Lower lobe of right lung (tissue), 2 donors: ENCODE data around the gene RPA3. TPM values are rescaled to one million over a fixed set of nuclear protein-coding genes. Genes with fewer than 3 reads are reported as not detected.

ENCODE experiments used
- ATAC-seq, 2 donors: fragments of 200-7000 bp; cut with Tn5 transposase; one replicate each; pipeline ENCODE4 v1.9.1; 2020 to 2022; ENCODE audit warnings: mild to moderate bottlenecking in 2 of 2, moderate library complexity in 2 of 2
- DNase-seq: peaks from one replicate; pipeline ENCODE4 v3.0.0-alpha.2; 2020
- H3K27ac ChIP-seq: fragments of 200-600 bp; one replicate; pipeline ENCODE4 v1.8.0; 2022
- H3K27me3 ChIP-seq: fragments of 200-600 bp; one replicate; pipeline ENCODE4 v1.8.0; 2022; ENCODE audit warnings: low read depth
- H3K36me3 ChIP-seq: fragments of 200-600 bp; one replicate; pipeline ENCODE4 v1.8.0; 2022; ENCODE audit warnings: mild to moderate bottlenecking
- H3K4me1 ChIP-seq: fragments of 200-600 bp; one replicate; pipeline ENCODE4 v1.8.0; 2022
- H3K4me3 ChIP-seq: fragments of 200-600 bp; one replicate; pipeline ENCODE4 v1.8.0; 2022; ENCODE audit warnings: mild to moderate bottlenecking
- H3K9me3 ChIP-seq: fragments of 200-600 bp; one replicate; pipeline ENCODE4 v1.8.0; 2022
- CTCF ChIP-seq: fragments of 200-600 bp; IDR thresholded peaks from one replicate; pipeline ENCODE4 v1.8.0; 2022; ENCODE audit warnings: antibody characterized with exemption, mild to moderate bottlenecking
- intact Hi-C: fragments of 100-400 bp; cut with DNase I; formaldehyde crosslinking; loops from one replicate; pipeline ENCODE4 v1.11.0; 2022
- total RNA-seq: library from RNA; stranded (reverse); fragmentation: NEBNext Ultra II Directional; extraction: Animal tissue kit (Norgen Biotek cat#: 25700); gene quantifications from one replicate; pipeline ENCODE4 v1.2.1, GENCODE V29; 2021
- donor health status: DM: no; HTN: yes; CAD: no; lungs with severe emphysema.

The RPA3 gene
- total RNA-seq, 1 donor from 2014 or later, result 27.4 TPM

- H3K27me3 ChIP-seq, result no peaks in the 10 kb centered on the region
- no peak for TF ChIP-seq CTCF
- no peak overlapping the region for H3K27ac ChIP-seq
- no peaks in the 10 kb centered on the region for H3K36me3 ChIP-seq
- ATAC-seq (no peak), DNase-seq (no peak)
- no peak overlapping the region for H3K4me3 ChIP-seq
- no peaks in the 10 kb centered on the region for H3K9me3 ChIP-seq
- intact Hi-C loops, result no loop called here
- H3K4me1 ChIP-seq, result peaks cover 9% of the 10 kb centered on the region
These were observed 11.7 kb downstream of the RPA3 start for GRCh38 chr7:7706556-7707172.

- TF ChIP-seq CTCF, result no peak
- ATAC-seq, result no peak
- DNase-seq, result no peak
- intact Hi-C loops, result no loop called here
- no peak overlapping the region for H3K27ac ChIP-seq
- no peaks in the 10 kb centered on the region for H3K9me3 ChIP-seq
- peaks cover 9% of the 10 kb centered on the region for H3K4me1 ChIP-seq
- H3K4me3 ChIP-seq, result no peak overlapping the region
- no peaks in the 10 kb centered on the region for H3K36me3 ChIP-seq
- H3K27me3 ChIP-seq, result no peaks in the 10 kb centered on the region
These were observed 12.3 kb downstream of the RPA3 start for GRCh38 chr7:7706101-7706511.

GRCh38 chr7:7705318-7705717 is 13.1 kb downstream of the RPA3 start:
- no peak for ATAC-seq
- H3K4me1 ChIP-seq, result peaks cover 9% of the 10 kb centered on the region
- no peak overlapping the region for H3K27ac ChIP-seq
- no peaks in the 10 kb centered on the region for H3K36me3 ChIP-seq
- no peak for TF ChIP-seq CTCF
- H3K27me3 ChIP-seq, result no peaks in the 10 kb centered on the region
- H3K4me3 ChIP-seq, result no peak overlapping the region
- no peaks in the 10 kb centered on the region for H3K9me3 ChIP-seq
- DNase-seq, result no peak
- intact Hi-C loops, result no loop called here

GRCh38 chr7:7704867-7705266 is 13.5 kb downstream of the RPA3 start:
- H3K27ac ChIP-seq, result no peak overlapping the region
- no peaks in the 10 kb centered on the region for H3K27me3 ChIP-seq
- no peaks in the 10 kb centered on the region for H3K36me3 ChIP-seq
- no peak for TF ChIP-seq CTCF
- intact Hi-C loops, result no loop called here
- no peak overlapping the region for H3K4me3 ChIP-seq
- no peak for DNase-seq
- H3K4me1 ChIP-seq, result peaks cover 10% of the 10 kb centered on the region
- ATAC-seq, result no peak
- no peaks in the 10 kb centered on the region for H3K9me3 ChIP-seq

- Histone ChIP-seq H3K27ac (no peak overlapping the region), H3K9me3 (no peaks in the 10 kb centered on the region), H3K4me1 (peaks cover 19% of the 10 kb centered on the region), H3K36me3 (no peaks in the 10 kb centered on the region), H3K27me3 (no peaks in the 10 kb centered on the region), H3K4me3 (no peak overlapping the region)
- DNase-seq, result no peak
- intact Hi-C loops, result no loop called here
- no peak for TF ChIP-seq CTCF
- ATAC-seq, result no peak
These were observed 15.0 kb downstream of the RPA3 start for GRCh38 chr7:7703427-7703826.
